Liver (tissue), 3 donors: ENCODE data around the gene MEN1.

ENCODE experiments used
- EGR1 ChIP-seq, 2 donors: IDR thresholded peaks; 2 replicates each; pipeline ENCODE4 v1.6.1; 2016 to 2018; ENCODE audit warnings: antibody characterized with exemption in 2 of 2, low read depth in 2 of 2
- GABPA ChIP-seq, 2 donors: IDR thresholded peaks in 1 of 2; conservative IDR thresholded peaks in 1 of 2; 2 replicates each; pipeline ENCODE4 v1.6.1; 2016; ENCODE audit warnings: antibody characterized with exemption in 2 of 2, mild to moderate bottlenecking in 1 of 2, moderate library complexity in 1 of 2
- HNF4A ChIP-seq, 2 donors: conservative IDR thresholded peaks; 2 replicates each; pipeline ENCODE4 v1.6.1; 2016; ENCODE audit warnings: antibody characterized with exemption in 2 of 2, mild to moderate bottlenecking in 2 of 2
- JUND ChIP-seq, 2 donors: IDR thresholded peaks; 2 replicates each; pipeline ENCODE4 v1.6.1; 2016; ENCODE audit warnings: antibody characterized with exemption in 2 of 2
- RAD21 ChIP-seq, 2 donors: IDR thresholded peaks; 2 replicates each; pipeline ENCODE4 v1.6.1; 2016; ENCODE audit warnings: antibody characterized with exemption in 2 of 2, mild to moderate bottlenecking in 2 of 2
- RXRA ChIP-seq, 2 donors: IDR thresholded peaks; 2 replicates each; pipeline ENCODE4 v1.6.1; 2017 to 2018; ENCODE audit warnings: antibody characterized with exemption in 2 of 2, mild to moderate bottlenecking in 1 of 2
- SP1 ChIP-seq: IDR thresholded peaks from 2 replicates; pipeline ENCODE4 v1.6.1; 2018; ENCODE audit warnings: antibody characterized with exemption, mild to moderate bottlenecking
- TAF1 ChIP-seq: conservative IDR thresholded peaks from 2 replicates; pipeline ENCODE4 v1.6.1; 2016; ENCODE audit warnings: antibody characterized with exemption, mild to moderate bottlenecking
- YY1 ChIP-seq: IDR thresholded peaks from 2 replicates; pipeline ENCODE4 v1.6.1; 2016; ENCODE audit warnings: antibody characterized with exemption, mild to moderate bottlenecking
- TF ChIP-seq, protein P1 (sequence below): IDR thresholded peaks from 2 replicates; pipeline ENCODE4 v1.6.1; 2016; ENCODE audit warnings: antibody characterized with exemption, mild to moderate bottlenecking
- TF ChIP-seq, protein P2 (sequence below): fragments of 150-350 bp; IDR thresholded peaks from 2 replicates; pipeline ENCODE4 v1.5.1; 2017; ENCODE audit warnings: improper control_type of control experiment, low read depth, low read length; ENCODE audit not compliant: missing input control
- donor health status: healthy.
- donor health status: healthy.

DNA sequence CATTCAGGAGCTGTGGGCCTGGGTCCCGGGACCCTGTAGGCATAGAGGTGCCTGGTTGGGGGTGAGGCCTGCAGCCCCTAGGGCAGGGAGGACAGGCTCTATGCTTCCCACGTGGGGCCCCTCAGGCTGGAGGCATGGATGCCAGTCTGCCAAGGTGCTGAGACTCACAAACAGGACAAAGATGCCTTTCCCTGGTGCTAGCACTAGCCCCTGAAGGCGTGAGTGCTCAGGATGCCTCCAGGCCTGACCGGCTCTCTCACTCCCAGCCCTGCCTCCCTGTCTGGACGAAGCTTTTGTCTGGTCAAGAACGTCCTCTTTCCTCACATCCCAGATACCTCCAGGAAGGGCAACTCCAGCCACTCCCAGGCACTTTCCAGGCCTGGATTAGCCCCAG is 32.0 kb upstream of the MEN1 start:
- TF ChIP-seq, protein P1, sequence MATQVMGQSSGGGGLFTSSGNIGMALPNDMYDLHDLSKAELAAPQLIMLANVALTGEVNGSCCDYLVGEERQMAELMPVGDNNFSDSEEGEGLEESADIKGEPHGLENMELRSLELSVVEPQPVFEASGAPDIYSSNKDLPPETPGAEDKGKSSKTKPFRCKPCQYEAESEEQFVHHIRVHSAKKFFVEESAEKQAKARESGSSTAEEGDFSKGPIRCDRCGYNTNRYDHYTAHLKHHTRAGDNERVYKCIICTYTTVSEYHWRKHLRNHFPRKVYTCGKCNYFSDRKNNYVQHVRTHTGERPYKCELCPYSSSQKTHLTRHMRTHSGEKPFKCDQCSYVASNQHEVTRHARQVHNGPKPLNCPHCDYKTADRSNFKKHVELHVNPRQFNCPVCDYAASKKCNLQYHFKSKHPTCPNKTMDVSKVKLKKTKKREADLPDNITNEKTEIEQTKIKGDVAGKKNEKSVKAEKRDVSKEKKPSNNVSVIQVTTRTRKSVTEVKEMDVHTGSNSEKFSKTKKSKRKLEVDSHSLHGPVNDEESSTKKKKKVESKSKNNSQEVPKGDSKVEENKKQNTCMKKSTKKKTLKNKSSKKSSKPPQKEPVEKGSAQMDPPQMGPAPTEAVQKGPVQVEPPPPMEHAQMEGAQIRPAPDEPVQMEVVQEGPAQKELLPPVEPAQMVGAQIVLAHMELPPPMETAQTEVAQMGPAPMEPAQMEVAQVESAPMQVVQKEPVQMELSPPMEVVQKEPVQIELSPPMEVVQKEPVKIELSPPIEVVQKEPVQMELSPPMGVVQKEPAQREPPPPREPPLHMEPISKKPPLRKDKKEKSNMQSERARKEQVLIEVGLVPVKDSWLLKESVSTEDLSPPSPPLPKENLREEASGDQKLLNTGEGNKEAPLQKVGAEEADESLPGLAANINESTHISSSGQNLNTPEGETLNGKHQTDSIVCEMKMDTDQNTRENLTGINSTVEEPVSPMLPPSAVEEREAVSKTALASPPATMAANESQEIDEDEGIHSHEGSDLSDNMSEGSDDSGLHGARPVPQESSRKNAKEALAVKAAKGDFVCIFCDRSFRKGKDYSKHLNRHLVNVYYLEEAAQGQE: no peak
- TF ChIP-seq, protein P2, sequence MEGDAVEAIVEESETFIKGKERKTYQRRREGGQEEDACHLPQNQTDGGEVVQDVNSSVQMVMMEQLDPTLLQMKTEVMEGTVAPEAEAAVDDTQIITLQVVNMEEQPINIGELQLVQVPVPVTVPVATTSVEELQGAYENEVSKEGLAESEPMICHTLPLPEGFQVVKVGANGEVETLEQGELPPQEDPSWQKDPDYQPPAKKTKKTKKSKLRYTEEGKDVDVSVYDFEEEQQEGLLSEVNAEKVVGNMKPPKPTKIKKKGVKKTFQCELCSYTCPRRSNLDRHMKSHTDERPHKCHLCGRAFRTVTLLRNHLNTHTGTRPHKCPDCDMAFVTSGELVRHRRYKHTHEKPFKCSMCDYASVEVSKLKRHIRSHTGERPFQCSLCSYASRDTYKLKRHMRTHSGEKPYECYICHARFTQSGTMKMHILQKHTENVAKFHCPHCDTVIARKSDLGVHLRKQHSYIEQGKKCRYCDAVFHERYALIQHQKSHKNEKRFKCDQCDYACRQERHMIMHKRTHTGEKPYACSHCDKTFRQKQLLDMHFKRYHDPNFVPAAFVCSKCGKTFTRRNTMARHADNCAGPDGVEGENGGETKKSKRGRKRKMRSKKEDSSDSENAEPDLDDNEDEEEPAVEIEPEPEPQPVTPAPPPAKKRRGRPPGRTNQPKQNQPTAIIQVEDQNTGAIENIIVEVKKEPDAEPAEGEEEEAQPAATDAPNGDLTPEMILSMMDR: no peak
- no peak for TF ChIP-seq RAD21 (IDR thresholded peaks at IDR 0.05)
- TF ChIP-seq EGR1 (IDR thresholded peaks at IDR 0.05; ENCODE audit: low read depth in 2 of 2): no peak
- TF ChIP-seq RXRA (IDR thresholded peaks at IDR 0.05): no peak
- no peak for TF ChIP-seq YY1
- TF ChIP-seq JUND (IDR thresholded peaks at IDR 0.05): no peak
- TF ChIP-seq TAF1: no peak
- TF ChIP-seq SP1: no peak
- TF ChIP-seq HNF4A (conservative IDR thresholded peaks at IDR 0.05): no peak
- TF ChIP-seq GABPA (IDR thresholded peaks at IDR 0.05 in 1 of 2, conservative IDR thresholded peaks at IDR 0.05 in 1 of 2): no peak
